Activated CD4-positive, CD25-positive, alpha-beta regulatory T cell treated with anti-CD3 and anti-CD28 coated beads, Interleukin-2, amount 50 U/mL, for 16 hours (primary cell): ENCODE data around the gene SERPINB3.
"Not testable (repeated sequence)": the region's sequence is repeated elsewhere in the genome, so short reads cannot be mapped to it uniquely, and the experiment has no call there.

Experiments
- DNase-seq: peaks from one replicate; pipeline ENCODE4 v3.0.0-alpha.2; 2020; ENCODE audit warnings: low read depth, low spot score

The SERPINB3 gene

DNA sequence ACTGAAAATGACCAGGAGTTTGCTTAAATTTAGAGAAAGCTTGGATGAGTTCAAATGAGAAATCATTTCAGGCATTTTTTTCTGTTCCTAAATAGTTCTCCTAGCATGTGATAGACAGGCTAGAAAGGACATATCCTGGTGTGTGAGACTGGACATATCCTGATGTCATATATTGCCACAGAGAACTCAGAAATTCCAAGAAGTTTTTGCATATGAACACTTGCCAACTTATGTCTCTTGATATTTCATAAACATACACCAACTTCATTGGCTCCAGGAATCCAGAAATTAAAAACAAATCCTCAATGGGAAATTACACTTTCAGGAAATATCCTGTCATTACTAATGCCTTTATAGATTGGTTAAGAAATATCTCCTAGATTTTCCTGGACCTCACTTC, 14.8 kb downstream of the SERPINB3 start:
- no peak for DNase-seq

DNA sequence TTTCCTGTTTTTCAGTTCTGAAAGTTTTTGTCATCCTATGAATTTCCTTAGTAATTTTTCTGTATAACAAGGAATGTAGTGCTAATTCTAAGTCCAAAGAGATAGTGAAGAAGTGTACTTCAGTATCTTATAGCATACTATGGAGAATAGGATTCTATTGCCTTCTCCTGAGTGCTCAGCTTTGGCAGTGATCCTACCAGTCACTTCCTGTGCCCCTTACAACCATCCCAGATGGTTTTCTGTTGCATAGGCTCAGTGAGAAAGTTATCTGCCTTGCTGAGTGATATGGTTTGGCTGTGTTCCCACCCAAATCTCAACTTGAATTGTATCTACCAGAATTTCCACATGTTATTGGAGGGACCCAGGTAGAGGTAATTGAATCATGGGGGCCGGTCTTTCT, 17.0 kb downstream of the SERPINB3 start:
- not testable (repeated sequence) for DNase-seq

DNA sequence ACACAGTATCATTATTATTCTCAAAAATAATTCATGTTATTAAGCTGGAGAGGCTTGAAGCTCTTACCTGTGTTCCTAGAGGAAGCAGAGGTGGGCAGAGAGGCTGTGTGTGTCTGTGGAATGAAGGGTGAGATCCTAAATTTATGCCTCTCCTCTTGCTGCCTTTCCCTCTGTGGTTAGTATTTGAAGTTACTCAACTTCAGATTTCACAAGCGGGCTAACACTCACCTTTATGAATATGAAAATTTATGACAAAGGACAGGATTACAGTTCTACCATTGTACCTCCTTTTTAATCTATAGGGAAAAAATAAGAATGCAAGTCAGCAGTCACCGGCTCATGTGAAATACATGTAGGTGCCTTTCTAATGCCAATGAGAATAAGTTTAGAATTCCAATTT, 17.6 kb downstream of the SERPINB3 start, which contains the start of gene SERPINB4:
TSS of gene SERPINB4 (minus strand) at position 115 of the 400 bp plus-strand sequence. CDS start 679 bp downstream, outside the sequence.
- not testable (repeated sequence) for DNase-seq

DNA sequence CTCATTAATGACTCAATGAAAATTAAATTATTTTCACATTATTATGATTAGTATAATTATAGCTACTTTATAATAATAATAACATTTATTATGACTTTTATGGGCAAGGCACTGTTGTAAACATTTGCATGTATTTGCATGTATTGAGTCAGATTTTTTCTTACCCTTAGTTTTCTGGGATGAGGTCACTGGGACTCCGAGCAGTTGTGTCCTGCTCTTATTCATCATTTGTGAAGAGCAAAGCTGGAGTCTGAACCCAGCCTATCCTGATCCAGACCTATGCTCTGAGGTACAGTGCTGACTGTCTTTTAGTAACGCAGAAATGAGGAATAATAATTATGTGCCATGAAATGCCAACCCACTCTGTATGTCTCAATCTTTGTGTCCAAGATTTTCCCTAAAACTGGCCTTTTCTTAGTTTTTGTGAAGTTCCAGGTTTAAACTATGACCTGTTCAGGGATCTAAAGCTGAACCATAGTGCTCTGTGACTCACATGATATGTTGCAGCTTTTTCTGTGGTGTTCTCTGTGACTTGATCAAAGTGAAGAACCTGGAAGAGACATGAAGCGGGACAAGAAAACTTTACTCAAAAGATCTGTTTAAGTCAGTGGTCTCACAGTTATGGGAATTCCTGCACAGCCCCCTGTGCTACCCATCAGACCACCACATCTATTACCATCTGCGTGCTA, 18.9 kb downstream of the SERPINB3 start:
- not testable (repeated sequence) for DNase-seq

DNA sequence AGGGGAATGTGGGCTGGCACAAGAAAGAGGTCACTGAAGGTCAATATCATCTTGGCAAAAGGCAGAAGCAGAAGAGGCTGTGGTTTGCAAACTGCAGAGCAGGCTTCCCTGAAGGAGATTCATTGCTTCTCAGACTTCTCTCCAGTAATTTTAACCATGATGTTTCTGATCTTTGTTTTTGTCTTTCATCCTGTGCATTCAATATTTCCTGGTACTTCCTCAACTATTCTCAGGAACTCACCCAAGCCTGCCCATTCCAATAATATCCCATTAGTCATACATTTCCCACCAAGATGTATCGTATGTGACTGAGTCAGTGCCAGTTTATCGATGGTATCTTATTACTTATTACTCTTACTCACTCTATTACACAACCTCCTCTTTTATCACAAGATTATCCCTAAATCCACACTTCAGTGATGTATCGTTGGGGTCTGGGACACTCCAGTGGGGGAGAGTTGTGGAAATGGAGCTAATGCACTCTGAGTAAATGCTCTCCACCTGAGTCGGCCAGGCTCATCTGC, 20.5 kb downstream of the SERPINB3 start:
- not testable (repeated sequence) for DNase-seq

DNA sequence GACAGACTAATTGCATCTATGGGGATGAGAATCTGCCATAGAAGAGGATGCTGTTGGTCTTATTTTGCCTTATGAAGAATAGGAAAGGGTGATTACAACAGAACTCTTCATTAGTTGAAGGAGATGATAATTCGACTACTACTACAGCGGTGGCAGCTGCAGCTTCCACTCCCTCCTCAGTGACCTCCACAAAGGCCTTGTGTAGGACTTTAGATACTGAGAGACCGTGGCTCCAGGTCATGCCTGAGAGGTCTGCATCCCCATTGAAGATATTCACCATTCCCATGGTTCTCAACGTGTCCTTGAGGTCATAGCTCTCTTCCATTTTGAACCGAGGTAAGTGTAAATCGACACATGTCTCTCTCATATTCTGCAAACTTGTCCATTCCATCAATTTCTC, 24.0 kb downstream of the SERPINB3 start:
- no peak for DNase-seq

DNA sequence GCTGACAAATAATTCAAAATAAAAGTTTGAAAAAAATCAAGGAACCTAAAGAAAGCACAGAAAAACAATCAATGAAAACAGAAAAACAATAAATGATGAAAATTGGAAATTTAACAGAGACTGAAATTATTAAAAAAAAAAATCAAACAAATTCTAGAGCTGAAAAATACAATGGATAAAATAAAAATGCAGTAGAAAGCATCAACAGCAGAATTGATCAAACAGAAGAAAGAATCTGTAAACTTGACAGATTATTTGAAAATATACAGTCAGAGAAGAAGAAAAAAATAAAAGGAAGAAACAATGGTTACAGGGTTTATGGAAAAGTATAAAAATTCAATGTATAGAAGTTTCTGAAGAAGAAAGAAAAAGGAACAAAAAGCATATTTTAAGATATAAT, 33.9 kb downstream of the SERPINB3 start:
- DNase-seq = no peak

DNA sequence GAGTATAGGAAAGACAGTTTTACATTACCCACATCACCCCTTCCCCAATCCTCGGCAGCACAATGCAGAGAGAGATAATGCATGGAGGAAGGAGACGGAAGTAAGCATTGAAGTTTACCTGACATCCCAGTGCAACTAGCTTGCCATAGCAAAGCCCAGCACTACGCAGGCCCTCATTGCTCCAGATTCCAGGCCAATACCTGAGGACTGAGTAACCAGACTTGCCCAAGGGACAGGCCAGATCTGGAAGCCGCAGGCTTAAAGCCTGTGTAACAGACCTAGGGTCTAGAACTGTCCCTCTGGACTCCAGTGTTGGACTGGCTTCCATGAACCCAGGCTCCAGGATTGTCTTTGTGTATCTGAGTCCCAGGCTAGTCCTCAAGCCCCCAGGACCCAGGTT, 35.3 kb downstream of the SERPINB3 start:
- no peak for DNase-seq

DNA sequence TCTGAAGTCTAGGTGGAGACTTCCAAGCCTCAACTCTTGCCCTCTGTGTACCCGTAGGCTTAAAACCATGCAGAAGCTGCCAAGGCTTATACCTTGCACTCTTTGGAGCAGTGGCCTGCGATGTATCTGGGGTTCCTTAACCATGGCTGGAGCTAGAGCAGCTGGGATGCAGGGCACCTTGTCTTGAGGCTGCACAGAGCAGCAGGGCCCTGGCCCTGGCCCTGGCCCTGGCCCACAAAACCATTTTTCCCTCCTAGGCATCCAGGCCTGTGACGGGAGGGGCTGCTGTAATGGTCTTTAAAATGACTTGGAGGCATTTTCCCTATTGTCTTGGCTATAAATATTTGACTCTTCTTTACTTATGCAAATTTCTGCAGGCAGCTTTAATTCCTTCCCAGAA, 36.8 kb downstream of the SERPINB3 start:
- DNase-seq = no peak

DNA sequence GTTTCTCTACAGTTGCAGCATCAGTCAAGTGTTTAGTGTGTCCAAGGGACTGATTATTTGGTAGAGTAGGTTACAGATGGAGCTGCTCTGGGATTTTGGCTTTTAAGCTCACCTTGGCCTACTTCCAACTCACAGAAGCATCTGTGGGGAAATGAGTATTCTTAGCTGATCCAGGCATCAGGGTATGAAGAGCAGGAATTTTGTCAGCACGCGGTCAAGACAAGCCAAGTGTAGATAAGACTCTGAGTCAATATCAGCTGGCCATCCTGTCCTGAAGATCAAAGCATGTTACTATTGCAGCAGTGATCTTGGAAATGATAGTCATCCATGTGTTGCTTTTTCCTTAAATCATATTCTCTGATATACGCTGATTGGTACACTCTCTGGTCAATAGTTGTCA, 42.0 kb downstream of the SERPINB3 start:
- no peak for DNase-seq

DNA sequence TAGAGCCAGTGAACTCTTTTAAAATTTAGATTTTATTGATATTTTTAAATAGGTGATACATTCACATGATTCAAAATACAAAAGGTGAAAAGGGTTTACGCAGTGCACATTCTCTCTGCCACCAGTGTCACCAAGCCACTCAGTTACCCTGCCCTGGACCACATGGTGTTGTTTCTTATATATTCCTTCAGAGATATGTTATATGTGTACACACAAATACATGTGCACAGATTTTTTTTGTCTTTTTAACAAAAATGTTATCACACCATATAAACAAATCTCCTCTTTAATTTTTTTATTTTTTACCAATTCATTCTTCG, 43.8 kb downstream of the SERPINB3 start:
- no peak for DNase-seq

DNA sequence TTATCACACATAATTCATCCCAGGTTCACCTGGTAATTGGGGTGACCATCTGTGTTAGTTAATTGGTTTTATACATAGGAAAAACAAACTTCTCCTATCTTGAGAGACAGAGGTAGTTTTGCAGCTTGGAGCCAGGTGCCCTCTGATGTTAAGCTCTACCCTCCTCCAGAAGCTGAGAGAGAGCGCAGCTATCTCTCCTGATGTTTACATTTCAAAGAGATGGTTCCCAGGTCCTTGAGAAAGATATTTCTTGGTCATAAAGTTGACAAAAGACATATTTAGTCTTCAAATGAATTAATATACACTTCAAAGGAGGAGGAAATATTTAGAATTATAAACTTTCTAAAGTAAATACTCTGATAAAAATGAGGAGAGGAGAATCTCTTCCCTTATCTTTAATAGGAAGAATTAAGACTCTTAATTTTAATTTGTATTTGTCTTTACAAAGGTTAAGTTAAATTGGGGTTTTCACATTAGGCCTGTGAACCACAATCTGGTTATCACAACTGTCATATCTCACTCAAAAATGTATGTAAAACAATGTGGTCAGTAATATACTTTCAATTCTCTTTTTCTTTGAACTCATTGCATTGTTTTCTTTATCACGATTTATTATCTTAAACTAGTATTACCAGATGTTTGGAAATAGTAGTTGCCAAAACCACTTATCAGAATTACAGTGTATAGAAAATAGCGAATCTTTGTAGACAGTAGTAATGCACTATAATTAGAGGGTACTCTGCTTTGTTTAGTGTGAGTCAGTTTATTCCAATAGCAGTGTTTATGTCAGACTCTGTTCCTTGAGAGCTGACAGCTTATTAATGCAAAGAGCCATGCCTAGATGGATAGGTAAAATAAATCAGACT, 44.4 kb downstream of the SERPINB3 start:
- DNase-seq = no peak

DNA sequence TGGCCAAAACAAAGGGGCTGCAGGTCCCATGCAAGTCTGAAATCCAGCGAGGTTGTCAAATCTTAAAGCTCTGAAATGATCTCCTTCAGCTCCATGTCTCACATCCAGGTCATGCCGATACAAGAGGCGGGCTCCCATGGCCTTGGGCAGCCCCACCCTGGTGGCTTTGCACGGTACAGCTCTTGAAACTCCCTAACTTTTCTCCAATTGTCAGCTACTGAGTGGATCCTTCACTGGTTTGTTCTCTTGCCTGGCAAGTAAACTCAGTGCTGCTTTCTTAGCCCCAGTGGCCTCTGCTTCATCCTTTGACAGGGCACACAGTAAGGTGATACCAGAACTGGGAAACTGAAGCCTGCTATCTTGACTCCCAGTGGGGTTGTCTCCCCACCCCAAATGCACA, 48.3 kb downstream of the SERPINB3 start:
- no peak for DNase-seq

DNA sequence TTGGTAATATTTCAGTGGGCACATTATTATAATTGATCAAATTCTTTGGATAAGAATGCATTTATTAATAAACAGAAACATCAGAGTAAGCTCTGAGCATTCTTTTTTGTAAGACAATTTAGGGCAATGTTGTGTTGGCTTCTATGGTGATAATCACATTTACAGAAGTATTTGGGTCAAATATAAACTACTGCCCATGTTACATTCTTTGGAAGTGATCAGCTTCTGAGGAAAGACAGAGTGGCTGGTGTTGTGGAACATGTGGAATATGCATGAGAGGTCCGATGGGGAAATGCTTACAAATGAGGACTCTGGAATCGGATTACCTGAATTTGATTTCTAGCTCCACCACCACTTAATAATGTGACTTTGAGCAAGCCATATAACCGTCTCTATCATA, 55.2 kb downstream of the SERPINB3 start:
- DNase-seq = no peak
